Frontal cortex (tissue), 4 donors: ENCODE data around the gene PI4KA. TPM values are rescaled to one million over a fixed set of nuclear protein-coding genes. Genes with fewer than 3 reads are reported as not detected.

Experiments used
- DNase-seq, 2 donors: peaks; one replicate each; pipeline ENCODE4 v3.0.0; 2012; ENCODE audit warnings: low spot score in 2 of 2
- FAIRE-seq: peaks from 2 replicates; lab custom pipeline; 2012; peaks lifted over from hg19 to GRCh38; lab: Jason Lieb, UNC
- total RNA-seq: library from RNA; depleted of rRNA; stranded (reverse); fragments of >200 nt; gene quantifications from one replicate; pipeline ENCODE4 v1.2.3, GENCODE V29; 2014
- donor health status: control.
- donor health status: control.
- donor health status: control.

Gene PI4KA
- total RNA-seq, 1 donor from 2014 or later: 67.7 TPM

DNA sequence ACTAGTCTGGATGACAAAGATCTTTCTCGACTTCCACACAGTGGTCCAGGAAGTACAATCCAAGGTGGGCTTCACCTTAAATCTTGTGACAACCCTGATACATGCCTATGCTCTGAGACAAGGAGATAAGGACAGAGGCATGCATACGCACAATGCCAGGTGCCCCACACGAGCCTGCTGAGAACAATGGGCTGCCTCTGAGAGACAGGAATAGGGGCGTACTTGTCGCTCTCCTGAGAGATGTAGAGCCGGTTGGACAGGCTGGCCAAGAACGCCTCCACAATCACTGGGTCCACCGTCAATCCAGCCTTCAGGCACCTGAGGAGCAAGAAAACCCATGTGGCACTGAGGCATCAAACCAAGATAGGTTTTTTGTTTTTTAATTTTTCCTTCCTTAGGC, 59.2 kb downstream of the PI4KA start:
- FAIRE-seq: no peak
- DNase-seq: no peak

DNA sequence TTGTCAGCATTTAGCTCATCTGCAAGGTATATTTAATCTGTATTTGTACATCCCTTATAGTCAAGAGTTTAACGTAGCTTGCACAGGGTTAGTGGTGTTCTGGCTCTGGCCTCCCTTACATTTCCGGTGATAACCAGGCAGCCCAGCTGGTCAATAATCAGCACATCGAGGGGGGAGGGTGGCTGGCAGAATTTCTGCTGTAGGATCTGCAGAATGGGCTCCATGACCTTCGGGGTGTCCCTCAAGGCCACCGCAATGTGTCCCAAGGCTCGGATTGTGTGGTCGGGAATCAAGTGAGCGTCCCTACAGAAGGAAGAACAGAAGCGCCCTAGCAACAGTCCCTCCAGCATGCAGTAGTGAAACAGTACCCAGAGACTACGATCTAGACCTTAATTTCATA, 59.6 kb downstream of the PI4KA start:
- no peak for FAIRE-seq
- no peak for DNase-seq

GRCh38 chr22:20798218-20798617, 60.4 kb downstream of the PI4KA start:
- FAIRE-seq (no peak), DNase-seq (no peak)

DNA sequence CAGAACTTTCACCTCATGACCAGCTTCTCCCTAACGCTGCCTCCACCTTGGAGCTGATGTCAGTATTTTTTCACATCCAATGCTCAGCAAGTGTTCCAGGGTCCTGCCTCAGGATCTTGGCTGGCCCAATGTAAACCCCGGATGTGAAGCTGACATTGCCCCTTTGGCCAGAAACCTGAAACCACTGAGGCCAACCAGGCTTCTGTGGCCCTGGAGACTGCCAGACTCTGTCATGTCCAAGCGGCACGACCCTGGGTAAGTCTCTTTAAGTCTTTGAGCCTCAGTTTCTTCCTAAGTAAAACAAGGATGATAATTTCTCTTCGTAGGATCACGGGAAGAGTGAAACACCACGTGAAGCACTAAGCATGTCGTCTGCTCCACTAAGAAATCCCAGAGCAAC, 61.9 kb downstream of the PI4KA start:
- DNase-seq (no peak), FAIRE-seq (no peak)

- FAIRE-seq (no peak), DNase-seq (no peak)
Measured at GRCh38 chr22:20794650-20795413, 63.8 kb downstream of the PI4KA start.

DNA sequence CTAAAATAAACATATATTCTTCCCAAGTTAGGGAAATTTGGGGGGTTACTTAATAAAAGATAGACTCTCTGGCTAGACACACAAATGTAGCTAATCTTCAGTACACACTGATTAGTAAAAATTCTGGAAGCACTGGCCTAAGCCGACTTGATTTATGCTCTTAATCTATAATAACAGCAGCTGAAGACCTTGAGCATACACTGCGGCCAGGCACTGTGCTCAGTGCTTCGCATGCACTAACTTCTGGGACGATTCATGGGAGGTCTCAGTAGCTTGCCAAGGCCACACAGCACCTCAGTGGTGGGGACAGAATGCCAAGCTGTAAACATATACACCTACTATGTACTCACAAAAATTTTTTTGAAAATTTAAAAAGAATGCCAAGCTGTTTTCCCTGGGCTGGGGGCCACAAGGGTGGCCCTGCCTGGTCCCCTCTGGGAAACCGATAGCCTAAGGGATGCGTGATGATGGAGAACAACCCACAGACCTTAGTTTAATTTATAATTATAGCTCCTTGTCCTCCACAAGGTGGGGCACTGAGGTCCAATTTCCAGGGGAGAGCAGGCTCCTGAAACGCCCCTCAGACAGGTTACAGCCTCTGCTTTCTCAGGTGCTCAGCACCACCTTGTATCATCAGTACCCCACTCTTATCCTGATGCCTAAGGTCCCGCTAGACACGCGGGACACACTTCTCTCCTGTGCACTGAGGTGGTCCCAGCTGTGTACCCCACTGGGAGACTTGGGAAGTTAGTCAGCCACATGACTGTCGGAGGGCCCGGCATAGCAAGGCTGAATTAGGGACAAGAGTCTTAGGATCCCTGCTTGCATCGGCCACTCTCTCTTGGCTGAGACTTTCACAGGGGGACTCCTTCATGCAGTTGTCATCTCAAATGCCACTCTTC, 64.6 kb downstream of the PI4KA start:
- FAIRE-seq (no peak), DNase-seq (no peak)

- DNase-seq (no peak), FAIRE-seq (no peak)
Measured at GRCh38 chr22:20792966-20793728, 65.5 kb downstream of the PI4KA start.

DNA sequence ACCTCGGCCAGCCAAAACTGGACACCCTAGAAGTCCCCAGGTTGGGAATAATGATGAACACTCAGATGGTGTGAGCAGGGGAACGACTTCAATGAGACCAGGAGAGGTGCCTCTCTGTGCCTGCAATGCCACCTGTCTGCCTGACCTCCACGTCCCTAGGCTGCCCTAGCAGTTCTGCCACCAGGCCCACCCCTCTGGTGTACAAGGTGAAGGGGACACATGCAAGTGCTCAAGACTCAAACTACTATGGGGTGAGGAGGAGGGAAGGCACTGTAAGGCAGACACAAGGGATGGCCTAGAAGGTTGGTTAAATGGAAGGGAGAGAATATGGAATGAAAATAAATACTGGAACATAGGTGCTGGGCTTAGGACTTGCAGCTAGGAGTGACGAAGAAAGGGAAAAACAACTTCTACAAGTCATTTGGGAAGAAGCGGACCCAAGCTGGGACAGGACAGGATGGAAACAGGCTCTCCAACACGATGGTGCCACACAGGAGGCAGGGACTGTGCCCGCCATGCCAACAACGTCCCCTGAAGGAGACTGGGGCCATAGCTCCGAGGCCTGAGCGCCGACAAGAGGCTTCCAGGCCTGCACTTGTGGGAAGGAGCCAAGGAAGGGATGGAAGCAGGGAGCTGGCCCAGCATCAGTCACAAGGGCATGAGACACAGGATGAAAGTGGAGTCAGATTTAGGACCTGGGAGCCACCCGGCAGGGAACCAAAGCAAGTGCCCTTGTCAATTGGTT, 66.2 kb downstream of the PI4KA start:
- FAIRE-seq (no peak), DNase-seq (no peak)

DNA sequence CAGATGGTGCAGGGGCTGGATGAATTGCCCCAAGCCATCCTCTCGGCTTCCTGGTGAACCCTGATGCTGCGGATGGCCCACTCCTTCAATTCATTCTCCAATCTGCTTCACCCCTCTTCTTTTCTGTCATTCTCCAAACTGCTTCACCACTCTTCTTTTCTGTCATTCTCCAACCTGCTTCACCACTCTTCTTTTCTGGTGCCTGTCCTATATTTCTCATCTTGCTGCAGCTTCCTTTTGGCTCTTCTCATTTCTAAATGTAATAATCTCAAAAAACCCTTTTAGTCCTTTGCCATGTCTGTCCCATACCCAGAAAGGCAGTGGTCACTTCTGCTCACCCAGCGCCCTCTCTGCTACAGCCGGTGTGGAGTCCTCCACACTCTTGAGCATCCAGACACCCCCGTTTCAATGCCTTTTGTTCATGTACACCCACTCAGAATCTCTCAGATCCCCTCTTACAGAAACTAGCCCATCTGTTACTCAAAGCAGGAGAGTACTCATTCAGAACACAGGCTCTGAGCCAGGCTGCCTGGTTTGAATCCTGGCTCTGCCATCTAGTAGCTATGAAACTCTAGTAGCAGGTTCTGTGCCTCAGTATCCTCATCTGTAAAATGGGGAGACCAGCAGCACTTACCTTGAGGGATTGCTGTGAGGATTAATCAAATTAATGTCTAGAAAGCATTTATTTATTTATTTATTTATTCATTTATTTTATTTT, 69.8 kb downstream of the PI4KA start:
- FAIRE-seq (no peak), DNase-seq (no peak)

DNA sequence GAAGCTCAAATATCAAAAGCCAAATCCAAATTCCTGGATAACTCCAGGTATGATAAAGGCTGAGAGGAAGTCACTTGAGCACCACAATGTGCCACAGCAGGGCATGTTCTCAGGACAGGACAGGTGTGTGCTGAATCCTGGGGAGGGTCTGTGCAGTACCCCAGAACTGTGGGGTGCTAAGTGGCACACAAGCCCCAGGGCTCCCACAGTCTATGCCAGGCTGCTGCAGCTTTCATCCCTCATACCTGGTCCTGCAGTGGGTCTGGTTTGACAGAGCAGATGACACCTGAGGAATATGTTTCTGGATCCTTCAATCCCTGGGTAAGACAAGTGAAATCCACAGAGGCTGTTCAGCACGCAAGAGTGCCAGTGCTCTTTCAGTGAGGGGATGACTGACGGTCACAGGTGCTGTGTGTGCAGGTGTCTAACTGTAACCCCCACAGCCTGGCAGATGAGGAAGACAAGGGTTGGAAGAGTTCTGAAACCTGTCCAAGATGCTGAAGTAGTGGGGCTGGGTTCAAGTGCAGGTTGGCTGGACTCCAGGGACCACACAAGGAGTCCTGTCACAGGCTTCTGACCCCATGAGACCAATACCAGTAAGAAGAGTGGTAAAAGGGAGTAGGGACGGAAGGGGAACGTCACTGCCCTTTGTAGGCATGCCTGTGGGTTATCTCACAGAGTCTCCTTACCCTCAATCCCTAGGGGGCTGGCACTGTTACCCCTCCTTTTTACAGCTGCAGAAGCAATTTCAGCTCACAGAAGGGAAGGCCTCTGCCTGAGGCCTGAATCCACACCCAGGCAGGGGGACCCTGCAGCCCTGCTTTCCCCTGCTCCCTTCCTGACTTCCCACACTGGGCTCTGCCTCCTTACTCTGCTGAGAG, 70.6 kb downstream of the PI4KA start:
- no peak for DNase-seq
- FAIRE-seq: no peak

DNA sequence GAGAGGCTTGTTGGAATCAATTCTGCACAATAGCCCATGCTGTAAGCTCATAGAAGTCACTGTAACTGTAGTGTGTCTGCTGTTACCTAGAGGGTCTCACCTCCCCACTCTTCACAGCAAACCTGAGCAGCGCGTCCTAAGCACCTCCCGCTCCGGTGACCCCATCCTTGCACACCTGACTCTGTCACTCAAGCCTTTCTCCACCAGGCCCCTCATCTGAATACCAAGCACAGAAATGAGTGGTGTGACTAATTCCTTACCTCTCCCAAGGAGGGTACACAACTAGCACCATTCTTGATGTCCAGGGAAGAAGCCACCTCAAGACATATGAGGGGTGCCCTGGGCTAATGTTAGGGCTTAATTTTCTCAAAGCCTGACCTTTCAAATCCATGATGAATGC, 71.4 kb downstream of the PI4KA start:
- DNase-seq: no peak
- FAIRE-seq: no peak

DNA sequence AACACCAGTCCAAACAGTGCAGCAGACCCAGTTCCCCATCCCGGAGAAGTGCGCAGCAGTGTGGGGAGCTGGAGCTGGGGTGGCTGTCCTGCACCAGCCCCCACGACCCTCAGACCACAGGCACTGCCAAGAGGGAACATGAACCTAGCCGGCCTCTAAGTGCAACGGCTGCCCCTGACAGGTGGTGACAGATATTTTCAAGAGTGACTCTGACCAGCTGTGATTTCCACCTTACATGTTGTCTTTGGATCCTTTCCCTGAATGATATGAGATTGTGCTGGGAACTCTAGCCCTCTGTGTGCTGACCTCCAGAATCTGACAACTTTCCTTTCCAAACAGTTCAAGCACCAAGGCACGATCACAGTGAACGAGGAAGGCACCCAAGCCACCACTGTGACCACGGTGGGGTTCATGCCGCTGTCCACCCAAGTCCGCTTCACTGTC, 72.1 kb downstream of the PI4KA start:
- no peak for DNase-seq
- no peak for FAIRE-seq

DNA sequence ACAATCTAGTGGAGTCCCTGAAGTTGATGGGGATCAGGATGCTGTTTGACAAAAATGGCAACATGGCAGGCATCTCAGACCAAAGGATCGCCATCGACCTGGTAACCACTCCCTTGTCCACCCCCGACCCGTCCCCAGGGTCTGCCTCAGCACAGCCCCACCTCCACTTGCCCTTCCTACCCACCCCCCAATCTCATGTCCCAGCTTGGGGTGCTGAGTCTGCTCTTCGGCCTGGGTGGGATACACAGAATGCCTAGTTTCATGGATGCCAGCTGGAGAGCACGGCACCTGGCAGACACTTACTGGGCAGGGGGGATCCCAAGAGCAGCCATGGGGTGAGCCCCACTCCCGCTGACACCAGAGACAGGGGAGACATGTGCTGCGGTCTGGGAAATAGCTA, 72.6 kb downstream of the PI4KA start:
- no peak for FAIRE-seq
- DNase-seq: no peak

DNA sequence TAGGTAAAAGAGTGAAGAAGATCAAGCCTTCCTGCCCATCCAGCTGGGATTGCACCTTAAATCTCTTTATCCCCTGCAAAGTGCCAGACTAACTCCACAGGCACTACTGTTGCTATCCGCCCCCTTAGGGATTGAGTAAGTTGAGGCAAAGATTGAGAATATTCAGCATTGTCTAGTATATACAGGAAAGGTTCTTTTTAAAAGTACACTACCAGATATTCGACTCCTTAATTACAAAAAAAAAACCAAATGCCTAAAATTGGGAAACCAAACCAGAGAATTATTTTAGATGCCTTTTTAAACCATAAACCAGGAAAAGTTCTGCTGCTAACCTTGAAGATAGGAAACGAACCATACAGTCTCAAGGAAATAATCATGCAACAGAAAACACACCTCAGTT, 73.2 kb downstream of the PI4KA start:
- DNase-seq (no peak), FAIRE-seq (no peak)

DNA sequence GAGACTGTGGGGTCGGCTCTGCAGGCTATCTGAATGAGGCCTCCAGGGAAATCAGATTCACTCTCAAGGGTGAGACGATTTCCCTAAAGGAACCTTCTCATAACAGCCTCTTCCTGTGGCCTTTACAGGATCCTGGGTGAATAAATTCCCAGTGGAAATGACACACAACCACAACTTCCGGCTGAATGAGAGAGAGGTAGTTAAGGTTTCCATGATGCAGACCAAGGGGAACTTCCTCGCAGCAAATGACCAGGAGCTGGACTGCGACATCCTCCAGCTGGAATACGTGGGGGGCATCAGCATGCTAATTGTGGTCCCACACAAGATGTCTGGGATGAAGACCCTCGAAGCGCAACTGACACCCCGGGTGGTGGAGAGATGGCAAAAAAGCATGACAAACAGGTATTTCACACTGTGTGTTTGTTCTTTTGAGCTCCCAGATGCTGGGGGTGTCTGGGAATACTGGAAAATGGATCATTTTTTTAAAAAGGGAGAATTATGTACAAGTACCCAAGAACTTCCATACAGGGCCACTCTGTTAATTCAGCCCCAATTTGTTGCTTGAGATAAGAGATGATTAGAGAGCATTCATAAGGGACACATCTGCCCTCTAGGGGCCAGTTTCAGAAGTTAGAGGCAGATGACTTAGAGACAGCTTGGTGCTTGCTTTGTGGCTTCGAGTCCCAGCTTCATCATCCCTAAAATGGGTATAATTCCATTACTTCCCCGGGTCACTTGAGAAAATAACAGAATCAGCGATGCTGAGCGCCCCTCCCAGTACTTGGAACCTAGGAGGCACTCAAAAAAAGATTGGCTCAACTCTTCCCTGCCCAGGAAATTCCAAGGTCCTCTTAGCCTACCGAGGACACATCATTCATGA, 74.5 kb downstream of the PI4KA start:
- peak in 1 of 2 donors; percentile 54 for DNase-seq
- FAIRE-seq: no peak

DNA sequence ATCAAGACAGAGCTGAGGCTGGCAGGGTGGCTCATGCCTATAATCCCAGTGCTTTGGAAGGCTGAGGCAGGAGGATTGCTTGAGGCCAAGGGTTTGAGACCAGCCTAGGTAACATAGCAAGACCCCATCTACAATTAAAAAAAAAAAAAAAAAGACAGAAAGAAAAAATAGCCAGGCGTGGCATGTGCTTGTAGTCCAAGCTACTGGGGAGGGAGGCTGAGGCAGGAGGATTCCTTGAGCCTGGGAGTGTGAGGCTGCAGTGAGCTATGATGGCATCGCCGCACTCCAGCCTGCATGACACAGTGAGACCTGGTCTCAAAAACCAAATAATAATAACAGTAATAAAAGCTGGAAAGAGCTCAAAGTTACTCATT, 75.3 kb downstream of the PI4KA start:
- FAIRE-seq (no peak), DNase-seq (no peak)

GRCh38 chr22:20782596-20783299, 75.9 kb downstream of the PI4KA start:
- FAIRE-seq (no peak), DNase-seq (no peak)
